A204.1 (cell line): ENCODE data around the gene UBL7.
"Not testable (repeated sequence)": the region's sequence is repeated elsewhere in the genome, so short reads cannot be mapped to it uniquely, and the experiment has no call there.

Source experiments
- FAIRE-seq: peaks from 2 replicates; lab custom pipeline; 2012; peaks lifted over from hg19 to GRCh38; lab: Jason Lieb, UNC

UBL7 gene

GRCh38 chr15:74460871-74461846 is at the start of gene UBL7:
TSS of gene UBL7 (minus strand) at chr15:74461160. CDS start at chr15:74458867, 2,293 bp downstream.
- peak; percentile 94 for FAIRE-seq

GRCh38 chr15:74506515-74506840 is 45.5 kb upstream of the UBL7 start:
- FAIRE-seq: no peak

- FAIRE-seq: no peak
These were observed 45.0 kb upstream of the UBL7 start for GRCh38 chr15:74505837-74506514.

GRCh38 chr15:74504836-74505235 is 43.9 kb upstream of the UBL7 start:
- FAIRE-seq: no peak

GRCh38 chr15:74504418-74504817 is 43.5 kb upstream of the UBL7 start:
- no peak for FAIRE-seq

- FAIRE-seq: no peak
These were observed 41.3 kb upstream of the UBL7 start for GRCh38 chr15:74502301-74502700.

GRCh38 chr15:74500401-74500800 is 39.4 kb upstream of the UBL7 start:
- FAIRE-seq: no peak

- no peak for FAIRE-seq
These were observed 38.4 kb upstream of the UBL7 start for GRCh38 chr15:74499366-74499765.

- FAIRE-seq: no peak
These were observed 36.6 kb upstream of the UBL7 start for GRCh38 chr15:74497584-74497983.

- FAIRE-seq: no peak
These were observed 35.7 kb upstream of the UBL7 start for GRCh38 chr15:74496648-74497047.

GRCh38 chr15:74490339-74490689 is 29.4 kb upstream of the UBL7 start:
- no peak for FAIRE-seq

GRCh38 chr15:74489518-74490338 is 28.8 kb upstream of the UBL7 start:
- no peak for FAIRE-seq

GRCh38 chr15:74488776-74489175 is 27.8 kb upstream of the UBL7 start:
- FAIRE-seq: no peak

- FAIRE-seq: no peak
These were observed 21.7 kb upstream of the UBL7 start for GRCh38 chr15:74482661-74483060.

GRCh38 chr15:74480364-74480763 is 19.4 kb upstream of the UBL7 start:
- not testable (repeated sequence) for FAIRE-seq

GRCh38 chr15:74471621-74472020 is 10.7 kb upstream of the UBL7 start:
- FAIRE-seq: not testable (repeated sequence)

- no peak for FAIRE-seq
These were observed 9.9 kb upstream of the UBL7 start for GRCh38 chr15:74470631-74471395.

- FAIRE-seq: no peak
These were observed 7.5 kb upstream of the UBL7 start for GRCh38 chr15:74468341-74469032.

- no peak for FAIRE-seq
These were observed 5.6 kb upstream of the UBL7 start for GRCh38 chr15:74466570-74466969.

- no peak for FAIRE-seq
These were observed 3.9 kb upstream of the UBL7 start for GRCh38 chr15:74464897-74465296.

- FAIRE-seq: no peak
These were observed 3.3 kb upstream of the UBL7 start for GRCh38 chr15:74464216-74464615.
